Measurements from ENCODE around the gene ERC1.

The ERC1 gene

GRCh38 chr12:1525858-1526257 lies 534.8 kb downstream of the ERC1 start:
- Histone ChIP-seq H3K27me3 (ENCODE audit: control insufficient read depth in 2 of 2, insufficient read depth in 2 of 2, low read length in 2 of 2) (peaks cover 6 to 15% of the 10 kb centered on the region in 2 donors), H3K9ac (ENCODE audit: low read depth in 1 of 2, low read length in 2 of 2) (no peak overlapping the region), H3K27ac (ENCODE audit: low read depth in 2 of 2, low read length in 2 of 2) (no peak overlapping the region), H3K9me3 (ENCODE audit: control insufficient read depth in 2 of 2, low read length in 2 of 2) (no peaks in the 10 kb centered on the region), H3K36me3 (ENCODE audit: control insufficient read depth in 2 of 2, insufficient read depth in 2 of 2, low read length in 2 of 2) (no peaks in the 10 kb centered on the region), H3K4me1 (ENCODE audit: control insufficient read depth in 2 of 2, insufficient read depth in 2 of 2, low read length in 2 of 2) (no peaks in the 10 kb centered on the region), H3K4me3 (ENCODE audit: low read length in 2 of 2) (no peak overlapping the region)

GRCh38 chr12:1527789-1528188 lies 536.8 kb downstream of the ERC1 start:
- Histone ChIP-seq H3K36me3 (ENCODE audit: control insufficient read depth in 2 of 2, insufficient read depth in 2 of 2, low read length in 2 of 2) (no peaks in the 10 kb centered on the region), H3K9me3 (ENCODE audit: control insufficient read depth in 2 of 2, low read length in 2 of 2) (no peaks in the 10 kb centered on the region), H3K9ac (ENCODE audit: low read depth in 1 of 2, low read length in 2 of 2) (no peak overlapping the region), H3K4me3 (ENCODE audit: low read length in 2 of 2) (no peak overlapping the region), H3K27me3 (ENCODE audit: control insufficient read depth in 2 of 2, insufficient read depth in 2 of 2, low read length in 2 of 2) (peaks cover 22 to 24% of the 10 kb centered on the region in 2 donors), H3K4me1 (ENCODE audit: control insufficient read depth in 2 of 2, insufficient read depth in 2 of 2, low read length in 2 of 2) (peaks cover 0 to 2% of the 10 kb centered on the region in 2 donors), H3K27ac (ENCODE audit: low read depth in 2 of 2, low read length in 2 of 2) (no peak overlapping the region)

- Histone ChIP-seq H3K27me3 (ENCODE audit: control insufficient read depth in 2 of 2, insufficient read depth in 2 of 2, low read length in 2 of 2) (peaks cover 29 to 30% of the 10 kb centered on the region in 2 donors), H3K4me3 (ENCODE audit: low read length in 2 of 2) (no peak overlapping the region), H3K9me3 (ENCODE audit: control insufficient read depth in 2 of 2, low read length in 2 of 2) (no peaks in the 10 kb centered on the region), H3K9ac (ENCODE audit: low read depth in 1 of 2, low read length in 2 of 2) (no peak overlapping the region), H3K36me3 (ENCODE audit: control insufficient read depth in 2 of 2, insufficient read depth in 2 of 2, low read length in 2 of 2) (no peaks in the 10 kb centered on the region), H3K27ac (ENCODE audit: low read depth in 2 of 2, low read length in 2 of 2) (no peak overlapping the region), H3K4me1 (ENCODE audit: control insufficient read depth in 2 of 2, insufficient read depth in 2 of 2, low read length in 2 of 2) (peaks cover under 1 to 2% of the 10 kb centered on the region in 2 donors)
These were observed 537.8 kb downstream of the ERC1 start for GRCh38 chr12:1528791-1529190.

- H3K9ac ChIP-seq (ENCODE audit: low read depth in 1 of 2, low read length in 2 of 2): peak overlapping the region in 1 of 2 donors; percentile 6
- no peak overlapping the region for H3K27ac ChIP-seq (ENCODE audit: low read depth in 2 of 2, low read length in 2 of 2)
- H3K9me3 ChIP-seq (ENCODE audit: control insufficient read depth in 2 of 2, low read length in 2 of 2): no peaks in the 10 kb centered on the region
- no peaks in the 10 kb centered on the region for H3K36me3 ChIP-seq (ENCODE audit: control insufficient read depth in 2 of 2, insufficient read depth in 2 of 2, low read length in 2 of 2)
- peak overlapping the region; percentile 20 to 43 for H3K4me3 ChIP-seq (ENCODE audit: low read length in 2 of 2)
- peaks cover 29 to 30% of the 10 kb centered on the region in 2 donors for H3K27me3 ChIP-seq (ENCODE audit: control insufficient read depth in 2 of 2, insufficient read depth in 2 of 2, low read length in 2 of 2)
- H3K4me1 ChIP-seq (ENCODE audit: control insufficient read depth in 2 of 2, insufficient read depth in 2 of 2, low read length in 2 of 2): peaks cover 2 to 4% of the 10 kb centered on the region in 2 donors
These were observed 538.3 kb downstream of the ERC1 start for GRCh38 chr12:1529228-1529861.

- Histone ChIP-seq H3K27ac (ENCODE audit: low read depth in 2 of 2, low read length in 2 of 2) (no peak overlapping the region), H3K4me3 (ENCODE audit: low read length in 2 of 2) (peak overlapping the region; percentile 20 to 43), H3K9ac (ENCODE audit: low read depth in 1 of 2, low read length in 2 of 2) (peak overlapping the region in 1 of 2 donors; percentile 45), H3K4me1 (ENCODE audit: control insufficient read depth in 2 of 2, insufficient read depth in 2 of 2, low read length in 2 of 2) (peaks cover 2 to 4% of the 10 kb centered on the region in 2 donors), H3K27me3 (ENCODE audit: control insufficient read depth in 2 of 2, insufficient read depth in 2 of 2, low read length in 2 of 2) (peaks cover 29 to 32% of the 10 kb centered on the region in 2 donors), H3K36me3 (ENCODE audit: control insufficient read depth in 2 of 2, insufficient read depth in 2 of 2, low read length in 2 of 2) (no peaks in the 10 kb centered on the region), H3K9me3 (ENCODE audit: control insufficient read depth in 2 of 2, low read length in 2 of 2) (no peaks in the 10 kb centered on the region)
These were observed 539.0 kb downstream of the ERC1 start for GRCh38 chr12:1529862-1530591.

GRCh38 chr12:1530592-1531152 lies 539.6 kb downstream of the ERC1 start:
- Histone ChIP-seq H3K27ac (ENCODE audit: low read depth in 2 of 2, low read length in 2 of 2) (no peak overlapping the region), H3K9me3 (ENCODE audit: control insufficient read depth in 2 of 2, low read length in 2 of 2) (no peaks in the 10 kb centered on the region), H3K9ac (ENCODE audit: low read depth in 1 of 2, low read length in 2 of 2) (peak overlapping the region in 1 of 2 donors; percentile 45), H3K36me3 (ENCODE audit: control insufficient read depth in 2 of 2, insufficient read depth in 2 of 2, low read length in 2 of 2) (no peaks in the 10 kb centered on the region), H3K4me3 (ENCODE audit: low read length in 2 of 2) (peak overlapping the region; percentile 43 to 58), H3K4me1 (ENCODE audit: control insufficient read depth in 2 of 2, insufficient read depth in 2 of 2, low read length in 2 of 2) (peaks cover 2 to 4% of the 10 kb centered on the region in 2 donors), H3K27me3 (ENCODE audit: control insufficient read depth in 2 of 2, insufficient read depth in 2 of 2, low read length in 2 of 2) (peaks cover 29 to 33% of the 10 kb centered on the region in 2 donors)

GRCh38 chr12:1531153-1531653 lies 540.2 kb downstream of the ERC1 start:
- no peaks in the 10 kb centered on the region for H3K36me3 ChIP-seq (ENCODE audit: control insufficient read depth in 2 of 2, insufficient read depth in 2 of 2, low read length in 2 of 2)
- no peaks in the 10 kb centered on the region for H3K9me3 ChIP-seq (ENCODE audit: control insufficient read depth in 2 of 2, low read length in 2 of 2)
- no peak overlapping the region for H3K27ac ChIP-seq (ENCODE audit: low read depth in 2 of 2, low read length in 2 of 2)
- peaks cover 2 to 4% of the 10 kb centered on the region in 2 donors for H3K4me1 ChIP-seq (ENCODE audit: control insufficient read depth in 2 of 2, insufficient read depth in 2 of 2, low read length in 2 of 2)
- peak overlapping the region; percentile 43 to 58 for H3K4me3 ChIP-seq (ENCODE audit: low read length in 2 of 2)
- H3K27me3 ChIP-seq (ENCODE audit: control insufficient read depth in 2 of 2, insufficient read depth in 2 of 2, low read length in 2 of 2): peaks cover 24 to 33% of the 10 kb centered on the region in 2 donors
- H3K9ac ChIP-seq (ENCODE audit: low read depth in 1 of 2, low read length in 2 of 2): peak overlapping the region in 1 of 2 donors; percentile 47

- no peaks in the 10 kb centered on the region for H3K36me3 ChIP-seq (ENCODE audit: control insufficient read depth in 2 of 2, insufficient read depth in 2 of 2, low read length in 2 of 2)
- H3K27ac ChIP-seq (ENCODE audit: low read depth in 2 of 2, low read length in 2 of 2): peak overlapping the region in 1 of 2 donors; percentile 33
- peak overlapping the region in 1 of 2 donors; percentile 47 for H3K9ac ChIP-seq (ENCODE audit: low read depth in 1 of 2, low read length in 2 of 2)
- peaks cover 28 to 36% of the 10 kb centered on the region in 2 donors for H3K27me3 ChIP-seq (ENCODE audit: control insufficient read depth in 2 of 2, insufficient read depth in 2 of 2, low read length in 2 of 2)
- H3K4me1 ChIP-seq (ENCODE audit: control insufficient read depth in 2 of 2, insufficient read depth in 2 of 2, low read length in 2 of 2): peaks cover 2 to 4% of the 10 kb centered on the region in 2 donors
- peak overlapping the region; percentile 43 to 58 for H3K4me3 ChIP-seq (ENCODE audit: low read length in 2 of 2)
- no peaks in the 10 kb centered on the region for H3K9me3 ChIP-seq (ENCODE audit: control insufficient read depth in 2 of 2, low read length in 2 of 2)
These were observed 540.8 kb downstream of the ERC1 start for GRCh38 chr12:1531654-1532374.

- H3K4me1 ChIP-seq (ENCODE audit: control insufficient read depth in 2 of 2, insufficient read depth in 2 of 2, low read length in 2 of 2): peaks cover 2 to 4% of the 10 kb centered on the region in 2 donors
- H3K9ac ChIP-seq (ENCODE audit: low read depth in 1 of 2, low read length in 2 of 2): no peak overlapping the region
- H3K4me3 ChIP-seq (ENCODE audit: low read length in 2 of 2): peak overlapping the region in 1 of 2 donors; percentile 51
- H3K9me3 ChIP-seq (ENCODE audit: control insufficient read depth in 2 of 2, low read length in 2 of 2): no peaks in the 10 kb centered on the region
- no peaks in the 10 kb centered on the region for H3K36me3 ChIP-seq (ENCODE audit: control insufficient read depth in 2 of 2, insufficient read depth in 2 of 2, low read length in 2 of 2)
- H3K27ac ChIP-seq (ENCODE audit: low read depth in 2 of 2, low read length in 2 of 2): peak overlapping the region; percentile 33 to 57
- peaks cover 28 to 36% of the 10 kb centered on the region in 2 donors for H3K27me3 ChIP-seq (ENCODE audit: control insufficient read depth in 2 of 2, insufficient read depth in 2 of 2, low read length in 2 of 2)
These were observed 541.5 kb downstream of the ERC1 start for GRCh38 chr12:1532375-1533165.
